ENCODE data around the gene RTL10. TPM values are rescaled to one million over a fixed set of nuclear protein-coding genes. Genes with fewer than 3 reads are reported as not detected.
A peak's percentile ranks its signal among the peaks of the same experiment; 100 is the strongest.

RTL10 gene
- total RNA-seq, 6 experiments from 2014 or later, result 6.4 to 9.1 (median 6.6) TPM

DNA sequence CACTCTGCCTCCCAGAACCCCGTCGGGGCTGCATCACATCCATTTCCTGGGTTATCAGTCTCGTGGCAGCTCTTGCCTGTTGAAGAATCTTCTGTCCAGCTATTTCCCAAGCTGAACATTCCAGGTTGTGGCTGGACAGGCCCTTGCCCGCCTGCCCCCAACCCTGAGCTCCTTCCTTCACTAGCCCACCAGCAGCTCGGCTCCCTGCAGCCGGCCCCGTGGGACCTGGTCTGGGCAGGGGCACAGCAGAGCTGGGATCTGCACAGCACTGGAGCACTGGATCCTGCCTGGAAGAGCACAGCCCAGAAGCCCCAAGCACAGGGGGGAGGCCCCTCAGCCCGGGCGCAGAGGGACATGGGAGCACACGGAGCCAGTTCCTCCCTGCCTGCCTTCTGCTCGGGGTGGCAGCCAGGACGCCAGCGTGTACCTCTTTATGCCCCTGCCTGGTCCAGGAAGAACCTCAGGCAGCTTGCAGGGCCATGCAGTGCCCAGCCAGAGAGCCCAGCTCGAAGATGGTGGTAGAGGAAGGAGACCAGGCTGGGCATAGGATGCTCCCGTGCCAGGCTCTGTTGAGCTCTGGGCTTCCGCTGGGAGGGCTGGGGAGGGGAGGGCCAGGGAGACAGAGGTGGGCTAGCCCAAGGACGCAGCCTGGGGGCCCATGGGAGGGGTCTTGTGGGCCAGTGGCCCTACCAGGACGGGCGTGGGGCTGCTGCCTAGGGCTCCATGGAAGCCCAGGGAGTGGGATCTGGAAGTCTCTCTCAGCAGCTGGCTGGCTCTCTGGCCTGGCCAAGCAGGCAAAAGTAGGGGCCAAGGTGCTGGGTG is 16.6 kb upstream of the RTL10 start:
- peak in 2 of 3 donors; percentile 20 to 41 for DNase-seq
- no peak for TF ChIP-seq POLR2A (IDR thresholded peaks at IDR 0.05)
- no peak for TF ChIP-seq CTCF (IDR thresholded peaks at IDR 0.05)
- ATAC-seq, result peak in 1 of 4 donors; percentile 6
- intact Hi-C loops (cut with DNase I), result loop anchor here in 1 of 2 donors (10.0 kb wide), 1 partner anchor 116 kb away; no protein-coding TSS in a partner anchor
- Histone ChIP-seq H3K4me1 (no peaks in the 10 kb centered on the region), H3K4me3 (no peak overlapping the region), H3K36me3 (no peaks in the 10 kb centered on the region), H3K9me3 (no peaks in the 10 kb centered on the region), H3K27me3 (no peaks in the 10 kb centered on the region), H3K27ac (no peak overlapping the region)
- 79% methylated on average over 3 of the region's 19 CpGs for WGBS (ENCODE audit: insufficient coverage, low coverage, low lambda C conversion rate, missing lambda C conversion rate)

DNA sequence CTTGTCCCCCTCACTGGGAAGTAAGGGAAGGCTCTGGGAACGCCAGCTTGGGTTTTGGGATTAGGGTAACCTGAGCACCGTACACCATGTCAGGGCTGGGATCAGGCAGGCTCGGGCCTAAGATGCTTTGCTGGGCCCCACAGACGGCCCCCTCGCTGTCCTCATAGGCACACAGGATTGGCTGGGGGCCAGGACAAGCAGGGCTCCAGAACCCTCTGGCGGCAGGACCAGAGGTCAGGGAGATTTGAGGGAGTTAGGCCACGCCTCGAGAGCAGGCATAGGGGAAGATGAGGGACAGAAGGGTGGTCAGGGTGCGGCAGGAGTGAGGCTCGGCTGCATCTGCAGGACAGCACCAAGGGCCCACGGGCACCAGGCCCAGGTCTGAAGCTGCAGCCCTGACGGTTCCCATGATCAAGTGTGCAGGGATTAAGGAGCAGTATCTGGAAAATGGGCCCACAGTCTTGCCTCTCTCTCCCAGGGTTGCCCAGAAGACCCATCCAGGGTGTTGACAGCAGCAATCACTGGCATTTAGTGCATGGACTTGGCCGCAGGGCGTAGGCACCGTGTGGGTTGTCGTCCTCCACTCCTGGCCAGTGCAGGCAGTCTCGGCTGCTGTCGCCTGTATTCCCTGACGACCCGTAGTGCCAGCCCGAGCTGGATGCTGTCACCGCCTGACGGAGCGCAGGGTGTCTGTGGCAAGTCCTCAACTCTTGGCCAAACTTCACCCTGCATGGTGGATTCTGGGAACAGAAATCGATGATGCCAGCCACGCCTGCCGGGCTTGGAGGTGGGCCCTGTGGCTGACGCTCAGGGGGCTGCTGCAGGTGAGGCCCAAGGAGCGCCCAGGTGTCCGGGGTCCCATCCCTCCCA is 15.7 kb upstream of the RTL10 start:
- peak; percentile 17 to 55 (median 46) for DNase-seq
- peak in 1 of 4 donors; percentile 16 for ATAC-seq
- H3K9me3 ChIP-seq, result no peaks in the 10 kb centered on the region
- no peak for TF ChIP-seq CTCF (IDR thresholded peaks at IDR 0.05)
- no peak for TF ChIP-seq POLR2A (IDR thresholded peaks at IDR 0.05)
- no peak overlapping the region for H3K27ac ChIP-seq
- no peaks in the 10 kb centered on the region for H3K4me1 ChIP-seq
- H3K27me3 ChIP-seq, result no peaks in the 10 kb centered on the region
- 70% methylated on average over 5 of the region's 30 CpGs for WGBS (ENCODE audit: insufficient coverage, low coverage, low lambda C conversion rate, missing lambda C conversion rate)
- no peaks in the 10 kb centered on the region for H3K36me3 ChIP-seq
- H3K4me3 ChIP-seq, result no peak overlapping the region
- intact Hi-C loops (cut with DNase I), result loop anchor here in 1 of 2 donors (10.0 kb wide), 1 partner anchor 116 kb away; no protein-coding TSS in a partner anchor

- no peak for ATAC-seq
- intact Hi-C loops (cut with DNase I), result loop anchor here in 1 of 2 donors (10.0 kb wide), 1 partner anchor 115 kb away; no protein-coding TSS in a partner anchor
- 100% methylated on average over 3 of the region's 12 CpGs for WGBS (ENCODE audit: insufficient coverage, low coverage, low lambda C conversion rate, missing lambda C conversion rate)
These were observed 15.0 kb upstream of the RTL10 start for GRCh38 chr22:19869497-19870152.

More at GRCh38 chr22:19869497-19870152, 15.0 kb upstream of the RTL10 start:
- no peak for TF ChIP-seq POLR2A (IDR thresholded peaks at IDR 0.05)
- no peak for TF ChIP-seq CTCF (IDR thresholded peaks at IDR 0.05)
- Histone ChIP-seq H3K27me3 (no peaks in the 10 kb centered on the region), H3K36me3 (no peaks in the 10 kb centered on the region), H3K4me1 (no peaks in the 10 kb centered on the region), H3K9me3 (no peaks in the 10 kb centered on the region), H3K4me3 (no peak overlapping the region), H3K27ac (no peak overlapping the region)
- peak in 2 of 3 donors; percentile 17 to 18 for DNase-seq
